HG03095 (cell line): ENCODE measurements around the gene TOM1.

Experiments used
- ATAC-seq: cut with Tn5 transposase; IDR thresholded peaks from one replicate; pipeline ENCODE4 v1.9.1; 2021; ENCODE audit warnings: moderate library complexity; ENCODE audit not compliant: unreplicated experiment

TOM1 gene

GRCh38 chr22:35306350-35306967, 6.8 kb downstream of the TOM1 start:
- no peak for ATAC-seq

GRCh38 chr22:35307372-35307771, 7.7 kb downstream of the TOM1 start:
- ATAC-seq = no peak

GRCh38 chr22:35307892-35308291, 8.2 kb downstream of the TOM1 start:
- ATAC-seq = no peak

GRCh38 chr22:35308480-35309021, 8.9 kb downstream of the TOM1 start:
- peak; percentile 48 for ATAC-seq

- no peak for ATAC-seq
Measured at GRCh38 chr22:35310556-35311550, 11.2 kb downstream of the TOM1 start.

- no peak for ATAC-seq
Measured at GRCh38 chr22:35311551-35311999, 11.9 kb downstream of the TOM1 start.

- no peak for ATAC-seq
Measured at GRCh38 chr22:35312198-35313059, 12.7 kb downstream of the TOM1 start.

GRCh38 chr22:35313311-35314121, 13.8 kb downstream of the TOM1 start:
- no peak for ATAC-seq

GRCh38 chr22:35314161-35314942, 14.7 kb downstream of the TOM1 start:
- ATAC-seq = no peak

GRCh38 chr22:35315141-35315854, 15.6 kb downstream of the TOM1 start:
- ATAC-seq = no peak

GRCh38 chr22:35315855-35316745, 16.4 kb downstream of the TOM1 start:
- no peak for ATAC-seq

- ATAC-seq = no peak
Measured at GRCh38 chr22:35316751-35317150, 17.1 kb downstream of the TOM1 start.

- no peak for ATAC-seq
Measured at GRCh38 chr22:35317680-35318290, 18.1 kb downstream of the TOM1 start.

- ATAC-seq = no peak
Measured at GRCh38 chr22:35318346-35319215, 18.9 kb downstream of the TOM1 start.

- no peak for ATAC-seq
Measured at GRCh38 chr22:35319244-35319985, 19.7 kb downstream of the TOM1 start.
